Activated gamma-delta T cell treated with Interleukin-2 at 50 U/mL for 16 hours (primary cell): ENCODE results near the gene CWF19L2.
A peak's percentile ranks its signal among the peaks of the same experiment; 100 is the strongest.
"Not testable (repeated sequence)": the region's sequence is repeated elsewhere in the genome, so short reads cannot be mapped to it uniquely, and the experiment has no call there.

Experiments used
- DNase-seq: peaks from one replicate; pipeline ENCODE4 v3.0.0-alpha.2; 2020

CWF19L2 gene

GRCh38 chr11:107457558-107458271 lies at the start of gene CWF19L2:
CWF19L2 (minus strand) TSS chr11:107457825; CDS start chr11:107457816, 9 bp downstream.
- peak; percentile 86 for DNase-seq

GRCh38 chr11:107505647-107506225 lies 48.1 kb upstream of the CWF19L2 start:
- DNase-seq, result no peak

- no peak for DNase-seq
Observed at GRCh38 chr11:107504981-107505380, 47.4 kb upstream of the CWF19L2 start.

- DNase-seq, result no peak
Observed at GRCh38 chr11:107501713-107502112, 44.1 kb upstream of the CWF19L2 start.

GRCh38 chr11:107497371-107497770 lies 39.7 kb upstream of the CWF19L2 start:
- DNase-seq, result not testable (repeated sequence)

- no peak for DNase-seq
Observed at GRCh38 chr11:107496011-107496410, 38.4 kb upstream of the CWF19L2 start.

- DNase-seq, result no peak
Observed at GRCh38 chr11:107494055-107494454, 36.4 kb upstream of the CWF19L2 start.

- no peak for DNase-seq
Observed at GRCh38 chr11:107493117-107493516, 35.5 kb upstream of the CWF19L2 start.

GRCh38 chr11:107490836-107491235 lies 33.2 kb upstream of the CWF19L2 start:
- no peak for DNase-seq

GRCh38 chr11:107482234-107482633 lies 24.6 kb upstream of the CWF19L2 start:
- no peak for DNase-seq

- no peak for DNase-seq
Observed at GRCh38 chr11:107478922-107479321, 21.3 kb upstream of the CWF19L2 start.

GRCh38 chr11:107477820-107478219 lies 20.2 kb upstream of the CWF19L2 start:
- no peak for DNase-seq

- DNase-seq, result no peak
Observed at GRCh38 chr11:107473792-107474191, 16.2 kb upstream of the CWF19L2 start.

GRCh38 chr11:107472966-107473365 lies 15.3 kb upstream of the CWF19L2 start:
- no peak for DNase-seq

- no peak for DNase-seq
Observed at GRCh38 chr11:107468596-107468995, 11.0 kb upstream of the CWF19L2 start.

- no peak for DNase-seq
Observed at GRCh38 chr11:107467696-107468095, 10.1 kb upstream of the CWF19L2 start.

GRCh38 chr11:107466275-107466866 lies 8.7 kb upstream of the CWF19L2 start:
- not testable (repeated sequence) for DNase-seq

GRCh38 chr11:107457205-107457557 lies 444 bp downstream of the CWF19L2 start:
- peak; percentile 4 for DNase-seq

- no peak for DNase-seq
Observed at GRCh38 chr11:107453594-107454286, 3.9 kb downstream of the CWF19L2 start.

GRCh38 chr11:107446822-107447431 lies 10.7 kb downstream of the CWF19L2 start:
- no peak for DNase-seq

GRCh38 chr11:107442715-107443215 lies 14.9 kb downstream of the CWF19L2 start:
- no peak for DNase-seq

- no peak for DNase-seq
Observed at GRCh38 chr11:107439586-107440167, 17.9 kb downstream of the CWF19L2 start.

GRCh38 chr11:107438148-107438547 lies 19.5 kb downstream of the CWF19L2 start:
- DNase-seq, result no peak
